Endodermal cell (in vitro differentiated cells): Measurements from ENCODE around the gene ABCA13. TPM values are rescaled to one million over a fixed set of nuclear protein-coding genes. Genes with fewer than 3 reads are reported as not detected.

Experiments used
- DNase-seq: peaks from one replicate; pipeline ENCODE4 v3.0.0-alpha.2; 2017
- H3K27ac ChIP-seq: 2 replicates; pipeline ENCODE4 v1.5.1; 2013; ENCODE audit warnings: mild to moderate bottlenecking, low read depth, low read length, moderate library complexity
- H3K27me3 ChIP-seq: 2 replicates; pipeline ENCODE4 v1.6.1; 2013; ENCODE audit warnings: mild to moderate bottlenecking, low read length, moderate library complexity; ENCODE audit not compliant: insufficient read depth, control insufficient read depth, poor library complexity, severe bottlenecking
- H3K36me3 ChIP-seq: 2 replicates; pipeline ENCODE4 v1.7.0; 2013; ENCODE audit warnings: mild to moderate bottlenecking, low read length, moderate library complexity; ENCODE audit not compliant: control insufficient read depth, insufficient read depth
- H3K4me1 ChIP-seq: one replicate; pipeline ENCODE4 v1.7.0; 2013; ENCODE audit warnings: low read length; ENCODE audit not compliant: control insufficient read depth, insufficient read depth
- H3K4me3 ChIP-seq: 2 replicates; pipeline ENCODE4 v1.5.1; 2013; ENCODE audit warnings: mild to moderate bottlenecking, low read length, moderate library complexity
- H3K9ac ChIP-seq: 2 replicates; pipeline ENCODE4 v1.6.1; 2013; ENCODE audit warnings: mild to moderate bottlenecking, low read length, moderate library complexity; ENCODE audit not compliant: poor library complexity, severe bottlenecking; ENCODE audit errors: extremely low read depth
- H3K9me3 ChIP-seq: 2 replicates; pipeline ENCODE4 v1.6.1; 2013; ENCODE audit warnings: mild to moderate bottlenecking, low read length, moderate library complexity; ENCODE audit not compliant: control insufficient read depth
- H3K27ac Mint-ChIP-seq: 2 replicates; pipeline ENCODE4 v1.8.0; 2020; ENCODE audit warnings: mixed read lengths
- H3K27me3 Mint-ChIP-seq: 2 replicates; pipeline ENCODE4 v1.8.0; 2021; ENCODE audit warnings: mild to moderate bottlenecking, mixed read lengths; ENCODE audit not compliant: insufficient read depth
- H3K36me3 Mint-ChIP-seq: 2 replicates; pipeline ENCODE4 v1.8.0; 2020; ENCODE audit warnings: low read depth, mixed read lengths
- H3K4me1 Mint-ChIP-seq: 2 replicates; pipeline ENCODE4 v1.8.0; 2020; ENCODE audit warnings: mixed read lengths
- H3K4me3 Mint-ChIP-seq: 2 replicates; pipeline ENCODE4 v1.8.0; 2020; ENCODE audit warnings: mild to moderate bottlenecking, moderate library complexity, mixed read lengths
- H3K9me3 Mint-ChIP-seq: 2 replicates; pipeline ENCODE4 v1.8.0; 2020; ENCODE audit warnings: mild to moderate bottlenecking, mixed read lengths
- CTCF ChIP-seq: fragments of 200-600 bp; sonication (generic); conservative IDR thresholded peaks from 2 replicates; pipeline ENCODE4 v1.5.0; 2021; ENCODE audit warnings: antibody characterized with exemption, mild to moderate bottlenecking
- WGBS, 2 experiments: methylation state at CpG; one replicate each; pipeline versions ENCODE4 v1.1.5 to v1.1.7; 2013; ENCODE audit warnings: missing lambda C conversion rate in 2 of 2, mixed read lengths in 1 of 2; ENCODE audit not compliant: insufficient coverage in 1 of 2, insufficient read length in 1 of 2; 5-methylcytosine and 5-hydroxymethylcytosine counted together
- total RNA-seq, 2 donors: library from RNA; stranded (reverse); fragmentation: NEBNext Ultra II Directional in 1 of 2; extraction: Animal tissue kit (Norgen Biotek cat#: 25700) in 1 of 2; gene quantifications; 2 replicates in 1 of 2; 3 replicates in 1 of 2; pipeline ENCODE4 v1.2.1, GENCODE V29; 2021

Gene ABCA13
- total RNA-seq, 2 donors from 2014 or later, result 0.04 to 0.11 TPM

GRCh38 chr7:48309720-48310119 is 138.5 kb downstream of the ABCA13 start:
- no peaks in the 10 kb centered on the region for H3K27me3 ChIP-seq

GRCh38 chr7:48311464-48312100 is 140.3 kb downstream of the ABCA13 start:
- DNase-seq, result no peak
- H3K27me3 Mint-ChIP-seq, result no peaks in the 10 kb centered on the region
- Histone ChIP-seq H3K4me1 (no peaks in the 10 kb centered on the region), H3K9ac (no peak overlapping the region), H3K4me3 (no peak overlapping the region), H3K9me3 (no peaks in the 10 kb centered on the region), H3K27ac (no peak overlapping the region), H3K27me3 (no peaks in the 10 kb centered on the region), H3K36me3 (no peaks in the 10 kb centered on the region)
- 90 to 100% methylated on average over 4 to 6 of the region's 6 CpGs for WGBS, 2 experiments
- no peak for TF ChIP-seq CTCF
- no peaks in the 10 kb centered on the region for H3K9me3 Mint-ChIP-seq
- no peak overlapping the region for H3K27ac Mint-ChIP-seq
- no peaks in the 10 kb centered on the region for H3K36me3 Mint-ChIP-seq
- no peaks in the 10 kb centered on the region for H3K4me1 Mint-ChIP-seq
- H3K4me3 Mint-ChIP-seq, result no peak overlapping the region

More at GRCh38 chr7:48309720-48310119, 138.5 kb downstream of the ABCA13 start:
- Mint-ChIP-seq H3K36me3 (no peaks in the 10 kb centered on the region), H3K4me1 (peaks cover 12% of the 10 kb centered on the region), H3K27me3 (no peaks in the 10 kb centered on the region), H3K27ac (no peak overlapping the region), H3K4me3 (no peak overlapping the region), H3K9me3 (no peaks in the 10 kb centered on the region)
- Histone ChIP-seq H3K4me1 (no peaks in the 10 kb centered on the region), H3K4me3 (no peak overlapping the region), H3K27ac (no peak overlapping the region), H3K36me3 (no peaks in the 10 kb centered on the region), H3K9me3 (no peaks in the 10 kb centered on the region), H3K9ac (no peak overlapping the region)
- TF ChIP-seq CTCF, result no peak
- DNase-seq, result no peak
- 94 to 97% methylated on average over 9 to 12 of the region's 12 CpGs for WGBS, 2 experiments

- Histone ChIP-seq H3K9me3 (no peaks in the 10 kb centered on the region), H3K27ac (no peak overlapping the region), H3K9ac (no peak overlapping the region), H3K4me1 (no peaks in the 10 kb centered on the region), H3K36me3 (no peaks in the 10 kb centered on the region), H3K4me3 (no peak overlapping the region), H3K27me3 (no peaks in the 10 kb centered on the region)
- Mint-ChIP-seq H3K27me3 (no peaks in the 10 kb centered on the region), H3K27ac (no peak overlapping the region), H3K9me3 (no peaks in the 10 kb centered on the region), H3K36me3 (no peaks in the 10 kb centered on the region), H3K4me3 (no peak overlapping the region), H3K4me1 (no peaks in the 10 kb centered on the region)
- no peak for DNase-seq
- 88 to 100% methylated on average over 1 of the region's 1 CpG for WGBS, 2 experiments
- TF ChIP-seq CTCF, result no peak
Observed at GRCh38 chr7:48312151-48312550, 140.9 kb downstream of the ABCA13 start.
